DMS153 (cell line): Measurements from ENCODE around the gene ELAC1.
A peak's percentile ranks its signal among the peaks of the same experiment; 100 is the strongest.

Experiments used
- DNase-seq: peaks from one replicate; lab custom pipeline; 2025; lab: John Stamatoyannopoulos, UW

ELAC1 gene

GRCh38 chr18:51020536-51020935, 52.7 kb downstream of the ELAC1 start:
- no peak for DNase-seq

- DNase-seq: no peak
These were observed 53.6 kb downstream of the ELAC1 start for GRCh38 chr18:51021226-51021965.

GRCh38 chr18:51025512-51025911, 57.7 kb downstream of the ELAC1 start:
- no peak for DNase-seq

- DNase-seq: no peak
These were observed 60.5 kb downstream of the ELAC1 start for GRCh38 chr18:51028201-51028805.

- no peak for DNase-seq
These were observed 61.5 kb downstream of the ELAC1 start for GRCh38 chr18:51029378-51029693.

- peak; percentile 91 for DNase-seq
These were observed 62.1 kb downstream of the ELAC1 start, which contains the start of gene SMAD4 for GRCh38 chr18:51029694-51030536. Gene SMAD4, plus strand, starts transcription at chr18:51030213. Its CDS starts 16,834 bp downstream, at chr18:51047047.

GRCh38 chr18:51030537-51031258, 62.9 kb downstream of the ELAC1 start:
- no peak for DNase-seq

GRCh38 chr18:51032193-51032592, 64.4 kb downstream of the ELAC1 start:
- no peak for DNase-seq

GRCh38 chr18:51037230-51037629, 69.4 kb downstream of the ELAC1 start:
- no peak for DNase-seq
